ENCODE measurements around the gene ITGA1. TPM values are rescaled to one million over a fixed set of nuclear protein-coding genes. Genes with fewer than 3 reads are reported as not detected.

ITGA1 gene
- total RNA-seq (2022; extraction: Qiagen RNA extraction; ENCODE audit: low read depth): 0.56 to 1.6 TPM (median 1.4 TPM) in 5 replicates

GRCh38 chr5:52787600-52788504 is at the start of gene ITGA1, which contains the start of gene PELO:
ITGA1 (plus strand) TSS chr5:52787916; CDS start chr5:52788354, 438 bp downstream.
PELO (plus strand) TSS chr5:52787916; CDS start chr5:52800395, 12,479 bp downstream.

GRCh38 chr5:52989025-52989780 is 201.5 kb downstream of the ITGA1 start, which contains the start of gene ITGA2:
ITGA2 (plus strand) TSS chr5:52989352; CDS start chr5:52989469, 117 bp downstream.

Other genes with a start within 250 kb of the ITGA1 start
- 16.9 to 19.9 TPM (median 18.9 TPM) in 5 replicates for gene PELO, start within 50 bp of the ITGA1 start, total RNA-seq (2022; extraction: Qiagen RNA extraction; ENCODE audit: low read depth)
- gene ITGA2, start 201.4 kb downstream of the ITGA1 start, total RNA-seq (2022; extraction: Qiagen RNA extraction; ENCODE audit: low read depth): 11.7 to 19.0 TPM (median 16.7 TPM) in 5 replicates

Measured in A549 treated with GW870086 at 1 μM for 4 hours (cell line).